ACC112 (cell line): ENCODE results near the gene POLN.
"Not testable (repeated sequence)": the region's sequence is repeated elsewhere in the genome, so short reads cannot be mapped to it uniquely, and the experiment has no call there.

ENCODE experiments used
- H2AFZ ChIP-seq: fragments of 200-600 bp; sonication (generic); one replicate; pipeline ENCODE4 v1.6.0; 2017; ENCODE audit warnings: antibody characterized with exemption, low read length; ENCODE audit not compliant: unreplicated experiment
- H3K27ac ChIP-seq: fragments of 200-600 bp; sonication (generic); 2 replicates; pipeline ENCODE4 v1.5.1; 2014; ENCODE audit warnings: low read depth, mild to moderate bottlenecking, antibody characterized with exemption, low read length, moderate library complexity
- H3K27me3 ChIP-seq: fragments of 200-600 bp; sonication (generic); 2 replicates; pipeline ENCODE4 v1.6.1; 2014; ENCODE audit warnings: mild to moderate bottlenecking, antibody characterized with exemption, low read length, moderate library complexity, mixed read lengths; ENCODE audit not compliant: insufficient read depth
- H3K36me3 ChIP-seq: fragments of 200-600 bp; sonication (generic); 2 replicates; pipeline ENCODE4 v1.6.1; 2016; ENCODE audit warnings: mild to moderate bottlenecking, antibody characterized with exemption, low read length, moderate library complexity, mixed read lengths; ENCODE audit not compliant: insufficient read depth
- H3K4me1 ChIP-seq: fragments of 200-600 bp; sonication (generic); one replicate; pipeline ENCODE4 v1.6.1; 2016; ENCODE audit warnings: low read length, mixed read lengths; ENCODE audit not compliant: insufficient read depth, unreplicated experiment, control insufficient read depth
- H3K4me3 ChIP-seq: fragments of 200-600 bp; sonication (generic); 2 replicates; pipeline ENCODE4 v1.5.1; 2014; ENCODE audit warnings: mild to moderate bottlenecking, low read depth, low read length
- H3K79me2 ChIP-seq: fragments of 200-600 bp; sonication (generic); one replicate; pipeline ENCODE4 v1.6.0; 2016; ENCODE audit warnings: low read length; ENCODE audit not compliant: control insufficient read depth, unreplicated experiment, insufficient read depth

Gene POLN

GRCh38 chr4:2231082-2231481, 10.8 kb downstream of the POLN start:
- Histone ChIP-seq H2AFZ (no peak overlapping the region), H3K36me3 (peaks cover 33% of the 10 kb centered on the region), H3K27me3 (no peaks in the 10 kb centered on the region), H3K4me3 (no peak overlapping the region), H3K4me1 (no peaks in the 10 kb centered on the region), H3K27ac (no peak overlapping the region), H3K79me2 (peaks cover 9% of the 10 kb centered on the region)

GRCh38 chr4:2226261-2226660, 15.7 kb downstream of the POLN start:
- Histone ChIP-seq H2AFZ (no peak overlapping the region), H3K27ac (no peak overlapping the region), H3K36me3 (peaks cover 11% of the 10 kb centered on the region; the same call in 1 of the 2 replicates), H3K4me1 (no peaks in the 10 kb centered on the region), H3K27me3 (no peaks in the 10 kb centered on the region), H3K4me3 (no peak overlapping the region), H3K79me2 (no peaks in the 10 kb centered on the region)

GRCh38 chr4:2222838-2223237, 19.1 kb downstream of the POLN start:
- H3K4me3 ChIP-seq = no peak overlapping the region
- no peaks in the 10 kb centered on the region for H3K4me1 ChIP-seq
- no peak overlapping the region for H3K27ac ChIP-seq
- no peaks in the 10 kb centered on the region for H3K79me2 ChIP-seq
- H2AFZ ChIP-seq = no peak overlapping the region
- 0 out of 2 replicates have a peak, but pooled peaks cover 8% of the 10 kb centered on the region for H3K36me3 ChIP-seq
- no peaks in the 10 kb centered on the region for H3K27me3 ChIP-seq

- not testable (repeated sequence) for H3K79me2 ChIP-seq, H3K4me3 ChIP-seq, H3K27me3 ChIP-seq, H3K27ac ChIP-seq, H3K4me1 ChIP-seq, H2AFZ ChIP-seq, H3K36me3 ChIP-seq
Observed at GRCh38 chr4:2221378-2221777, 20.5 kb downstream of the POLN start.

- H3K4me3 ChIP-seq = no peak overlapping the region
- H3K27me3 ChIP-seq = no peaks in the 10 kb centered on the region
- no peaks in the 10 kb centered on the region for H3K4me1 ChIP-seq
- no peaks in the 10 kb centered on the region for H3K79me2 ChIP-seq
- H3K36me3 ChIP-seq = no peaks in the 10 kb centered on the region
- H2AFZ ChIP-seq = no peak overlapping the region
- H3K27ac ChIP-seq = no peak overlapping the region
Observed at GRCh38 chr4:2220016-2220630, 21.8 kb downstream of the POLN start.

- Histone ChIP-seq H2AFZ (no peak overlapping the region), H3K4me3 (no peak overlapping the region), H3K27ac (no peak overlapping the region), H3K79me2 (no peaks in the 10 kb centered on the region), H3K27me3 (no peaks in the 10 kb centered on the region), H3K36me3 (no peaks in the 10 kb centered on the region), H3K4me1 (no peaks in the 10 kb centered on the region)
Observed at GRCh38 chr4:2219233-2219760, 22.6 kb downstream of the POLN start.

GRCh38 chr4:2218436-2218835, 23.5 kb downstream of the POLN start:
- Histone ChIP-seq H3K27ac (no peak overlapping the region), H3K27me3 (no peaks in the 10 kb centered on the region), H3K4me3 (no peak overlapping the region), H3K4me1 (no peaks in the 10 kb centered on the region), H3K36me3 (no peaks in the 10 kb centered on the region), H3K79me2 (no peaks in the 10 kb centered on the region), H2AFZ (no peak overlapping the region)

- Histone ChIP-seq H3K36me3 (no peaks in the 10 kb centered on the region), H3K79me2 (no peaks in the 10 kb centered on the region), H3K27me3 (no peaks in the 10 kb centered on the region), H3K4me3 (no peak overlapping the region), H2AFZ (no peak overlapping the region), H3K4me1 (no peaks in the 10 kb centered on the region), H3K27ac (no peak overlapping the region)
Observed at GRCh38 chr4:2217726-2218125, 24.2 kb downstream of the POLN start.

GRCh38 chr4:2212831-2213230, 29.1 kb downstream of the POLN start:
- no peak overlapping the region for H3K4me3 ChIP-seq
- H3K27me3 ChIP-seq = no peaks in the 10 kb centered on the region
- H3K27ac ChIP-seq = no peak overlapping the region
- H3K79me2 ChIP-seq = no peaks in the 10 kb centered on the region
- H3K36me3 ChIP-seq = 0 out of 2 replicates have a peak, but pooled peaks cover 1% of the 10 kb centered on the region
- H2AFZ ChIP-seq = no peak overlapping the region
- H3K4me1 ChIP-seq = no peaks in the 10 kb centered on the region

- H3K36me3 ChIP-seq, H3K27ac ChIP-seq, H3K79me2 ChIP-seq, H2AFZ ChIP-seq, H3K4me3 ChIP-seq, H3K4me1 ChIP-seq, H3K27me3 ChIP-seq: not testable (repeated sequence)
Observed at GRCh38 chr4:2202789-2203188, 39.1 kb downstream of the POLN start.

GRCh38 chr4:2194496-2194895, 47.4 kb downstream of the POLN start:
- peaks cover 2% of the 10 kb centered on the region; the same call in 1 of the 2 replicates for H3K36me3 ChIP-seq
- H3K79me2 ChIP-seq = no peaks in the 10 kb centered on the region

More at GRCh38 chr4:2194496-2194895, 47.4 kb downstream of the POLN start:
- no peak overlapping the region for H2AFZ ChIP-seq
- no peaks in the 10 kb centered on the region for H3K27me3 ChIP-seq
- H3K27ac ChIP-seq = no peak overlapping the region
- H3K4me3 ChIP-seq = no peak overlapping the region
- H3K4me1 ChIP-seq = no peaks in the 10 kb centered on the region
